ENCODE measurements around the gene TBC1D21. TPM values are rescaled to one million over a fixed set of nuclear protein-coding genes. Genes with fewer than 3 reads are reported as not detected.
A peak's percentile ranks its signal among the peaks of the same experiment; 100 is the strongest.

The TBC1D21 gene
- total RNA-seq, 1 donor from 2014 or later: not detected

DNA sequence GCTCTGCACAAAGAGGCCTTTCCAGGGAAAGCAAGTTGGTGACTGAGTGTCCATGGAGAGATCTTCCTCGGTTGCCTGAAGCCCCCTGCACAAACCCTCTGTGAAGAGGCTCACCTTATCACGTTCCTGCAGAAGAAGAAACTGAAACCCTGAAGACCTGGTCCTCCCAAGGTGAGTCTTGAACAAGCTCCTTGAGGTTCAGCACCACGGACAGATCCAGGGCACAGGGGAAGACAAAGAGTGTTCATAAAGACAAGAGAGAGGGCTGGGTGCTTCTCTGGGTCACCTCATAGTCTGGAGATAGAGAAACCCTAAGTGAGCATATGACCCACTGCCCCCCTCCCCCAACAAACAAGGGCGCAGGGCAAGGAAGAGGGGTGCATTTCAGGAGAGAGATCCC, 21.7 kb upstream of the TBC1D21 start:
- H3K4me3 Mint-ChIP-seq (ENCODE audit: low read depth): no peak overlapping the region
- H3K9me3 Mint-ChIP-seq (ENCODE audit: low read depth): no peaks in the 10 kb centered on the region
- H3K27me3 Mint-ChIP-seq: peaks cover 39% of the 10 kb centered on the region
- TF ChIP-seq, protein P1, sequence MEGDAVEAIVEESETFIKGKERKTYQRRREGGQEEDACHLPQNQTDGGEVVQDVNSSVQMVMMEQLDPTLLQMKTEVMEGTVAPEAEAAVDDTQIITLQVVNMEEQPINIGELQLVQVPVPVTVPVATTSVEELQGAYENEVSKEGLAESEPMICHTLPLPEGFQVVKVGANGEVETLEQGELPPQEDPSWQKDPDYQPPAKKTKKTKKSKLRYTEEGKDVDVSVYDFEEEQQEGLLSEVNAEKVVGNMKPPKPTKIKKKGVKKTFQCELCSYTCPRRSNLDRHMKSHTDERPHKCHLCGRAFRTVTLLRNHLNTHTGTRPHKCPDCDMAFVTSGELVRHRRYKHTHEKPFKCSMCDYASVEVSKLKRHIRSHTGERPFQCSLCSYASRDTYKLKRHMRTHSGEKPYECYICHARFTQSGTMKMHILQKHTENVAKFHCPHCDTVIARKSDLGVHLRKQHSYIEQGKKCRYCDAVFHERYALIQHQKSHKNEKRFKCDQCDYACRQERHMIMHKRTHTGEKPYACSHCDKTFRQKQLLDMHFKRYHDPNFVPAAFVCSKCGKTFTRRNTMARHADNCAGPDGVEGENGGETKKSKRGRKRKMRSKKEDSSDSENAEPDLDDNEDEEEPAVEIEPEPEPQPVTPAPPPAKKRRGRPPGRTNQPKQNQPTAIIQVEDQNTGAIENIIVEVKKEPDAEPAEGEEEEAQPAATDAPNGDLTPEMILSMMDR (IDR thresholded peaks at IDR 0.05; ENCODE audit: unreplicated experiment): no peak
- no peaks in the 10 kb centered on the region for H3K36me3 Mint-ChIP-seq (ENCODE audit: insufficient read depth)
- DNase-seq (ENCODE audit: low spot score, unreplicated experiment): peak; percentile 68
- no peak overlapping the region for H3K27ac Mint-ChIP-seq
- no peaks in the 10 kb centered on the region for H3K4me1 Mint-ChIP-seq (ENCODE audit: low read depth)

DNA sequence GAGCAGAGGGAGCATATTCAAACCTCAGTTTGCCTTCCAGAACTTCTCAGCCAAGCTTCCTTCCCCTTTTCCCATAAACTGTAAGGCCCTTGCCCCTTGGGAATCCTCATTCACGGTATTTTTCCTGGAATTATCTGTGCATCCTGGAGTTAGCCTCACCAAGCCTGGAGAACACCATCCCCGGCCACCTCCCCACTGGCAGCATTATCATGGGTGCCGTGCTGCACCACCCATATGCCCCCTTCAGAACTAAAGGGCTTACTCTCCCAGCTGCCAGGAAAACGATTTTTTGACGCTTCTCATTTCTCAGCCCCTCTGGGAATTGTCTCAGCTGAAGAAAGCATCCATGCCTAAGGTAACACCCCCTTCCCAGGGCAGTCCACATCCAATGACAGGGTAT, 20.9 kb upstream of the TBC1D21 start:
- Mint-ChIP-seq H3K4me3 (ENCODE audit: low read depth) (no peak overlapping the region), H3K27me3 (peaks cover 41% of the 10 kb centered on the region)

DNA sequence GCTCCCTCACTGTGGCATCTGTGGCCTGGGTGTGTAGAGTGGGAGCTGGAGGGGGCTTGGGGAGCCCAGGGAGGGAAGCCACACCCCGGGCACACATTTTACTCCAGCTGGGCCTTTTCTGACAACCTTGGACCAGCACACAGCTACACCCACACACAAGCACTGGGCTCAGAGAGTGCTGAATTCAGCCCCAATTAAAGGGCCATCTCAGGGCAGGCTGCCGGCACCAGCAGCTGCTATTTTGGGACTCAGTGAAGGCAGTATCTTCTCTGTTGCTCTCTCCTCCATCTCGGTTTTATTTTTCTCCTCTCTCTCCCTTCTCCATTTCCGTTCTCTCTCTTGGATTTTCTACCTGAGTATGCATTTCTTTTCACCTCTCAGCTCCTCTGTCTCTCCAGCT, 19.1 kb upstream of the TBC1D21 start:
- no peaks in the 10 kb centered on the region for H3K4me1 Mint-ChIP-seq (ENCODE audit: low read depth)
- DNase-seq (ENCODE audit: low spot score, unreplicated experiment): no peak
- H3K9me3 Mint-ChIP-seq (ENCODE audit: low read depth): no peaks in the 10 kb centered on the region
- no peak overlapping the region for H3K27ac Mint-ChIP-seq
- H3K27me3 Mint-ChIP-seq: peaks cover 40% of the 10 kb centered on the region
- no peak overlapping the region for H3K4me3 Mint-ChIP-seq (ENCODE audit: low read depth)
- no peaks in the 10 kb centered on the region for H3K36me3 Mint-ChIP-seq (ENCODE audit: insufficient read depth)
- TF ChIP-seq, protein P1 (IDR thresholded peaks at IDR 0.05; ENCODE audit: unreplicated experiment): no peak

More for the DNA sequence above, 20.9 kb upstream of the TBC1D21 start:
- Mint-ChIP-seq H3K36me3 (ENCODE audit: insufficient read depth) (no peaks in the 10 kb centered on the region), H3K27ac (no peak overlapping the region), H3K4me1 (ENCODE audit: low read depth) (no peaks in the 10 kb centered on the region), H3K9me3 (ENCODE audit: low read depth) (no peaks in the 10 kb centered on the region)
- DNase-seq (ENCODE audit: low spot score, unreplicated experiment): no peak
- TF ChIP-seq, protein P1 (IDR thresholded peaks at IDR 0.05; ENCODE audit: unreplicated experiment): no peak

DNA sequence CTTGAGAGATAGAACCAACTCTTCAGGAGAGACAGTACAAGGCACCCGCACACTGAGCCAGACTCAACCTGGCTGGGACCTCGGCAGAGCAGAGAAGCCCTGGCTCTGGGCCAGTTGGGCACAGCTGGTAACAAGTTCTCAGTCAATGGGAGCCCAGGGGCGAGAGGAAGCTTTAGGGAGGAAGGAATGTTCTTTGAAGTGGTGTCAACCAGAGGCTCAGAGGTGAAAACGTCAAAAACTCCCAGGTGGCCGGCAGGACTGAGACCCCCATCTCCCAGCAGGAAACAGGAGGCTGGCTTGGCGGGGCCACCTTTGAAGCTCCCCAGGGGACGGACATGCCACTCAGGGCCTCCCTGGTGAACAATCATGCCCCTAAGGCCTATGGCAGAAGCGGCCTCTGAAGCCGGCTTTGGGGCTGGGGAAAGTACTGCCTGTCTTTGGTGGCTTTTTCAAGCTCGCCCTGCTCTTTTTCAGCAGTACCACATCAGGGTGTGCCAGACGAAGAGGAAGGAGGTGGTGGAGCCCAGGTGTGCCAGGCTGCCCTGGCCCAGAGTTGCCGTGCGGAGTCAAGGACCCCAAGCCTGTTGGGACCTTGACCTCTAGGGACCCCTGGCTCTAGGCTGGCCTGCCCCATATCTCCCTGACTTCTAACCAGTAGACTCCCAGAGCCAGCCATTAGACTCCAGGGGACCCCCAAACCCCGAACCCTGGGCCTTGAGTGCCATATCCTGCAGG, 16.7 kb upstream of the TBC1D21 start:
- DNase-seq (ENCODE audit: low spot score, unreplicated experiment): no peak
- H3K4me3 Mint-ChIP-seq (ENCODE audit: low read depth): no peak overlapping the region
- no peaks in the 10 kb centered on the region for H3K36me3 Mint-ChIP-seq (ENCODE audit: insufficient read depth)
- H3K27me3 Mint-ChIP-seq: peaks cover 45% of the 10 kb centered on the region
- H3K27ac Mint-ChIP-seq: no peak overlapping the region
- TF ChIP-seq, protein P1 (IDR thresholded peaks at IDR 0.05; ENCODE audit: unreplicated experiment): no peak
- H3K4me1 Mint-ChIP-seq (ENCODE audit: low read depth): no peaks in the 10 kb centered on the region
- H3K9me3 Mint-ChIP-seq (ENCODE audit: low read depth): no peaks in the 10 kb centered on the region

DNA sequence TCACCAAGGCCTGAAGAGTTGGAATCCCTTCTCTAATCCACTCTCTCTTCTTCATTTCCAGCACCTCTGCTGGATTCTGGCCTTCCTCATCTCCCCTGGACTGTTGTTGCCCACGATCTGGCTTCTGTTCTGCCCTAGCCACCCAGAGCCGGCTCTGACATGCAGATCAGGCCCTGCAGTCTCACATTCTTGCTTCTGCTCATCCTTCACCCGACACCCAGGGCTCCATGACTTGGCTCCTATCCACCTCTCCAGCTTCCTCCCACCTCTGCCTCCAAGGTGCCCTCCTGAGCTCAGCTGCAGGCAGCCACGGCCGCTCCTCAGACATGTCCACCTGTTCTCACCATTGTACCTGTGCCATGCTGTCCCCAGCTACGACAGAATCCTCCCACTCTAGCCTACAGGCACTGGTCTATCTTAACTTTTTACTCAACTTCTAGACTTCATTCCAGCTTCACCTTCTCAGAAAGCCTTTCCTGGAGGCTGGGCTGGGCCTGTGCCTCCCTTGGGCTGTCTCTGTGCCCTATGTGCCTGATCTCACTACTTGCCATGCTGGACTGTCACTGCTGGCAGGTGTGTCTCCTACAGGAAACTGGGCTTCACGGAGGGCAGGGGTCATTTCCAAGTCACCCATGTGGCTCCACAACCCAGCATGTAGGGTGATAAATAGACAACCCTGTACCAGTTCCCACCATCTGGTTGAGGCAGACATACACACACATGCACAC, 16.0 kb upstream of the TBC1D21 start:
- no peak for DNase-seq (ENCODE audit: low spot score, unreplicated experiment)
- Mint-ChIP-seq H3K9me3 (ENCODE audit: low read depth) (no peaks in the 10 kb centered on the region), H3K27me3 (peaks cover 44% of the 10 kb centered on the region), H3K27ac (no peak overlapping the region), H3K36me3 (ENCODE audit: insufficient read depth) (no peaks in the 10 kb centered on the region), H3K4me1 (ENCODE audit: low read depth) (no peaks in the 10 kb centered on the region), H3K4me3 (ENCODE audit: low read depth) (no peak overlapping the region)
- TF ChIP-seq, protein P1 (IDR thresholded peaks at IDR 0.05; ENCODE audit: unreplicated experiment): no peak

Measured in progenitor cell of endocrine pancreas (in vitro differentiated cells).